ENCODE data around the gene KCNAB1. TPM values are rescaled to one million over a fixed set of nuclear protein-coding genes. Genes with fewer than 3 reads are reported as not detected.

KCNAB1 gene
- total RNA-seq, 2 experiments from 2014 or later: not detected

DNA sequence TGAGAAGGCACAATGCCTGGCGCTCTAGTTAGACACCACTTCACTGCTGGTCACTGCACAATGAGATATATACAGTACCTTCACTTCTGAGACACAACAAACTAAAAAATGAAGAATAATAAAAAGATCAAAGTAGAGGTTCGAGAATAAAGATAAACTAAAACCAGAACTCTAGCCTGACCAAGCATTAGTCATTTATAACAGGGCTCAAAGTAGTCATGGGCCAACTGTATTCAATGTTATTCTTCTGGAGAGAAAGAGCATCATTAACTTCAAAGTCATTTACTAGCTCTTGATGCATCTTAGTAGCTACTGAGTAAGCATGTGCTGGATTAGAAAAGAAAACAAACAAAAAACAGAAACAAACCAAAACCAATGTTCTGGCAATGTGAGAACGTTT lies 289.3 kb downstream of the KCNAB1 start:
- intact Hi-C loops (cut with micrococcal nuclease; ENCODE audit: unreplicated experiment): no loop called here
- H3K9me2 ChIP-seq (ENCODE audit: insufficient read depth, low read length): no peaks in the 10 kb centered on the region
- H3K27ac ChIP-seq (ENCODE audit: low read depth, low read length, poor library complexity, severe bottlenecking): no peak overlapping the region
- H2AFZ ChIP-seq (ENCODE audit: low read length): no peak overlapping the region
- no peaks in the 10 kb centered on the region for H4K20me1 ChIP-seq (ENCODE audit: insufficient read depth, low read length)
- no peak for DNase-seq (ENCODE audit: low spot score)
- no peaks in the 10 kb centered on the region for H3K36me3 ChIP-seq (ENCODE audit: insufficient read depth, low read length)
- TF ChIP-seq, protein P1, sequence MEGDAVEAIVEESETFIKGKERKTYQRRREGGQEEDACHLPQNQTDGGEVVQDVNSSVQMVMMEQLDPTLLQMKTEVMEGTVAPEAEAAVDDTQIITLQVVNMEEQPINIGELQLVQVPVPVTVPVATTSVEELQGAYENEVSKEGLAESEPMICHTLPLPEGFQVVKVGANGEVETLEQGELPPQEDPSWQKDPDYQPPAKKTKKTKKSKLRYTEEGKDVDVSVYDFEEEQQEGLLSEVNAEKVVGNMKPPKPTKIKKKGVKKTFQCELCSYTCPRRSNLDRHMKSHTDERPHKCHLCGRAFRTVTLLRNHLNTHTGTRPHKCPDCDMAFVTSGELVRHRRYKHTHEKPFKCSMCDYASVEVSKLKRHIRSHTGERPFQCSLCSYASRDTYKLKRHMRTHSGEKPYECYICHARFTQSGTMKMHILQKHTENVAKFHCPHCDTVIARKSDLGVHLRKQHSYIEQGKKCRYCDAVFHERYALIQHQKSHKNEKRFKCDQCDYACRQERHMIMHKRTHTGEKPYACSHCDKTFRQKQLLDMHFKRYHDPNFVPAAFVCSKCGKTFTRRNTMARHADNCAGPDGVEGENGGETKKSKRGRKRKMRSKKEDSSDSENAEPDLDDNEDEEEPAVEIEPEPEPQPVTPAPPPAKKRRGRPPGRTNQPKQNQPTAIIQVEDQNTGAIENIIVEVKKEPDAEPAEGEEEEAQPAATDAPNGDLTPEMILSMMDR (conservative IDR thresholded peaks at IDR 0.05; ENCODE audit: low read length): no peak
- no peak for TF ChIP-seq EZH2phosphoT487 (IDR thresholded peaks at IDR 0.05; ENCODE audit: borderline replicate concordance, low read depth, low read length)
- H3K4me3 ChIP-seq (ENCODE audit: low read depth, low read length, poor library complexity, severe bottlenecking): no peak overlapping the region
- ChIA-PET CTCF (ENCODE audit: unreplicated experiment) (no interaction called here), POLR2A (interaction anchor here (0.5 to 0.6 kb wide), 2 partner anchors 34 to 74 kb away, joined by 5 to 6 read pairs; no protein-coding TSS in a partner anchor)
- no peaks in the 10 kb centered on the region for H3K79me2 ChIP-seq (ENCODE audit: insufficient read depth, low read depth, low read length)
- BruUV-seq (replicated peaks): no TSS peak
- no peaks in the 10 kb centered on the region for H3K9me3 ChIP-seq (ENCODE audit: low read length)
- no peak overlapping the region for H3K4me2 ChIP-seq (ENCODE audit: low read length)
- no peaks in the 10 kb centered on the region for H3K4me1 ChIP-seq (ENCODE audit: insufficient read depth, low read length, poor library complexity, severe bottlenecking)

GRCh38 chr3:156412600-156412999 lies 292.2 kb downstream of the KCNAB1 start:
- CTCF ChIA-PET (ENCODE audit: unreplicated experiment): no interaction called here

DNA sequence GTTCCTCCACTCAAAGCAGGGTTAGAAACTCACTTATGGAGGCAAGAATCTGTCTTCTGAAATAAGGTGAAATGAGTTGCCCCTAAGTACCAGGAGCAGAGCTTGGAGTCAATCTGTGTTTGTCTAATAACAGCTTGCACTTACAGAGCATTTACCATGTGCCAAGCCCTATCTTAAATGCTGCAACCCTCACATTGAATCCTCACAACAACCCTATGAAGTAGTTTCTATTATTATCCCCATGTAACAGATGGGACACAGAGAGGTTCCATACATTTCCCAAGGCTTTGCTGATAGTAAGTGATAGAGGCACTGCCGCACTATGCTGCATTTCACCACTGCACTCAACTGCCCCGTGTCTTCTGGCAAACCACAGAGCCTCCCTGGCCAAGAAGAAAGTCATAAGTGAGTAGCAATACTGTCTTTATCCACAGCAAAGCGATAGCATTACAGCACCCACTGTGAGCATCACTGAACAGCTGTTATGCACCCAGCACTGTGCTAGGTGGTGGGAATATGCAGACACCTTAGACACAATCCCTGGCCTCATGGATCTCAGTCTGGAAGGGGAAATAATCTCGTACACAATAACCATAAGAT lies 293.0 kb downstream of the KCNAB1 start:
- ChIA-PET POLR2A (no interaction called here), CTCF (ENCODE audit: unreplicated experiment) (no interaction called here)
- Histone ChIP-seq H3K27ac (ENCODE audit: low read depth, low read length, poor library complexity, severe bottlenecking) (no peak overlapping the region), H3K4me2 (ENCODE audit: low read length) (no peak overlapping the region), H2AFZ (ENCODE audit: low read length) (no peak overlapping the region), H3K4me1 (ENCODE audit: insufficient read depth, low read length, poor library complexity, severe bottlenecking) (no peaks in the 10 kb centered on the region), H3K9me2 (ENCODE audit: insufficient read depth, low read length) (no peaks in the 10 kb centered on the region), H4K20me1 (ENCODE audit: insufficient read depth, low read length) (no peaks in the 10 kb centered on the region), H3K9me3 (ENCODE audit: low read length) (no peaks in the 10 kb centered on the region), H3K36me3 (ENCODE audit: insufficient read depth, low read length) (no peaks in the 10 kb centered on the region), H3K4me3 (ENCODE audit: low read depth, low read length, poor library complexity, severe bottlenecking) (no peak overlapping the region), H3K79me2 (ENCODE audit: insufficient read depth, low read depth, low read length) (no peaks in the 10 kb centered on the region)
- intact Hi-C loops (cut with micrococcal nuclease; ENCODE audit: unreplicated experiment): no loop called here
- no TSS peak for BruUV-seq (replicated peaks)
- TF ChIP-seq, protein P1 (conservative IDR thresholded peaks at IDR 0.05; ENCODE audit: low read length): no peak
- TF ChIP-seq EZH2phosphoT487 (IDR thresholded peaks at IDR 0.05; ENCODE audit: borderline replicate concordance, low read depth, low read length): no peak
- no peak for DNase-seq (ENCODE audit: low spot score)

More at GRCh38 chr3:156412600-156412999, 292.2 kb downstream of the KCNAB1 start:
- no TSS peak for BruUV-seq (replicated peaks)
- no peaks in the 10 kb centered on the region for H3K79me2 ChIP-seq (ENCODE audit: insufficient read depth, low read depth, low read length)
- H3K9me2 ChIP-seq (ENCODE audit: insufficient read depth, low read length): no peaks in the 10 kb centered on the region
- no peaks in the 10 kb centered on the region for H3K4me1 ChIP-seq (ENCODE audit: insufficient read depth, low read length, poor library complexity, severe bottlenecking)
- no peak overlapping the region for H3K4me2 ChIP-seq (ENCODE audit: low read length)
- no peak overlapping the region for H3K27ac ChIP-seq (ENCODE audit: low read depth, low read length, poor library complexity, severe bottlenecking)
- no peaks in the 10 kb centered on the region for H3K9me3 ChIP-seq (ENCODE audit: low read length)
- POLR2A ChIA-PET: no interaction called here
- TF ChIP-seq EZH2phosphoT487 (IDR thresholded peaks at IDR 0.05; ENCODE audit: borderline replicate concordance, low read depth, low read length): no peak
- TF ChIP-seq, protein P1 (conservative IDR thresholded peaks at IDR 0.05; ENCODE audit: low read length): no peak
- H3K36me3 ChIP-seq (ENCODE audit: insufficient read depth, low read length): no peaks in the 10 kb centered on the region
- no peak overlapping the region for H2AFZ ChIP-seq (ENCODE audit: low read length)
- intact Hi-C loops (cut with micrococcal nuclease; ENCODE audit: unreplicated experiment): no loop called here
- H4K20me1 ChIP-seq (ENCODE audit: insufficient read depth, low read length): no peaks in the 10 kb centered on the region
- no peak overlapping the region for H3K4me3 ChIP-seq (ENCODE audit: low read depth, low read length, poor library complexity, severe bottlenecking)
- no peak for DNase-seq (ENCODE audit: low spot score)

Measured in OCI-LY7 (cell line).